Endothelial cell of umbilical vein (primary cell): ENCODE data around the gene C1orf52.

Experiments used
- EZH2 ChIP-seq: IDR thresholded peaks from 2 replicates; pipeline ENCODE4 v1.6.1; 2012; ENCODE audit warnings: borderline replicate concordance, low read depth, mild to moderate bottlenecking, moderate library complexity, low read length, inconsistent platforms; ENCODE audit not compliant: severe bottlenecking
- POLR2A ChIP-seq: IDR thresholded peaks from 2 replicates; pipeline ENCODE4 v1.6.1; 2012; ENCODE audit warnings: low read depth, mild to moderate bottlenecking, control low read depth, low read length
- TF ChIP-seq, protein P1 (sequence below), 2 donors: IDR thresholded peaks; 1 replicate in 1 of 2; 2 replicates in 1 of 2; pipeline ENCODE4 v1.5.1; 2011; ENCODE audit warnings: low read length in 2 of 2, mild to moderate bottlenecking in 2 of 2, moderate library complexity in 2 of 2, control low read depth in 1 of 2, inconsistent platforms in 1 of 2, low read depth in 1 of 2; ENCODE audit not compliant: insufficient read depth in 1 of 2; ENCODE audit errors: extremely low read depth in 1 of 2

- TF ChIP-seq EZH2 (no peak), POLR2A (no peak)
- TF ChIP-seq, protein P1, sequence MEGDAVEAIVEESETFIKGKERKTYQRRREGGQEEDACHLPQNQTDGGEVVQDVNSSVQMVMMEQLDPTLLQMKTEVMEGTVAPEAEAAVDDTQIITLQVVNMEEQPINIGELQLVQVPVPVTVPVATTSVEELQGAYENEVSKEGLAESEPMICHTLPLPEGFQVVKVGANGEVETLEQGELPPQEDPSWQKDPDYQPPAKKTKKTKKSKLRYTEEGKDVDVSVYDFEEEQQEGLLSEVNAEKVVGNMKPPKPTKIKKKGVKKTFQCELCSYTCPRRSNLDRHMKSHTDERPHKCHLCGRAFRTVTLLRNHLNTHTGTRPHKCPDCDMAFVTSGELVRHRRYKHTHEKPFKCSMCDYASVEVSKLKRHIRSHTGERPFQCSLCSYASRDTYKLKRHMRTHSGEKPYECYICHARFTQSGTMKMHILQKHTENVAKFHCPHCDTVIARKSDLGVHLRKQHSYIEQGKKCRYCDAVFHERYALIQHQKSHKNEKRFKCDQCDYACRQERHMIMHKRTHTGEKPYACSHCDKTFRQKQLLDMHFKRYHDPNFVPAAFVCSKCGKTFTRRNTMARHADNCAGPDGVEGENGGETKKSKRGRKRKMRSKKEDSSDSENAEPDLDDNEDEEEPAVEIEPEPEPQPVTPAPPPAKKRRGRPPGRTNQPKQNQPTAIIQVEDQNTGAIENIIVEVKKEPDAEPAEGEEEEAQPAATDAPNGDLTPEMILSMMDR (IDR thresholded peaks at IDR 0.05; ENCODE audit: extremely low read depth in 1 of 2, insufficient read depth in 1 of 2, low read depth in 1 of 2, low read length in 2 of 2), result no peak
Observed at GRCh38 chr1:85297538-85297854, 38.0 kb upstream of the C1orf52 start.
